Motor neuron (in vitro differentiated cells): ENCODE data around the gene SETBP1. TPM values are rescaled to one million over a fixed set of nuclear protein-coding genes. Genes with fewer than 3 reads are reported as not detected.

Experiments
- ATAC-seq, 8 experiments: fragments of 200-7000 bp; cut with Tn5 transposase; replicated peaks in 6 of 8; 2 replicates each; pipeline ENCODE4 v1.8.0; 2021; ENCODE audit warnings: mild to moderate bottlenecking in 8 of 8, moderate library complexity in 8 of 8
- H3K27ac ChIP-seq, 2 donors: fragments of 250-450 bp; sonication (Bioruptor Pico); 2 replicates each; pipeline ENCODE4 v1.9.0; 2021; ENCODE audit warnings: antibody characterized with exemption in 2 of 2, mild to moderate bottlenecking in 2 of 2, moderate library complexity in 1 of 2
- H3K4me1 ChIP-seq, 2 donors: fragments of 250-450 bp; sonication (Bioruptor Pico); replicated peaks in 1 of 2; 2 replicates each; pipeline ENCODE4 v1.6.1; 2021; ENCODE audit warnings: antibody characterized with exemption in 2 of 2, mild to moderate bottlenecking in 2 of 2, moderate library complexity in 1 of 2
- H3K4me3 ChIP-seq, 5 donors: fragments of 250-450 bp; sonication (Bioruptor Pico); 2 replicates each; pipeline ENCODE4 v1.9.0; 2021; ENCODE audit warnings: antibody characterized with exemption in 5 of 5, mild to moderate bottlenecking in 5 of 5, moderate library complexity in 4 of 5
- WGBS, 10 experiments: fragments of 450-650 bp; shearing (Covaris generic); methylation state at CpG; one replicate each; pipeline ENCODE4 v1.0.0; 2022; 5-methylcytosine and 5-hydroxymethylcytosine counted together
- in situ Hi-C, 9 experiments: fragments of 400-800 bp; cut with MboI; loops; one replicate each; pipeline ENCODE4 v1.15.0; 2021; ENCODE audit warnings: low sequenced_read_pairs in 9 of 9, low pct_unique_long_range_greater_than_20kb in 2 of 9; ENCODE audit not compliant: unreplicated experiment in 9 of 9
- total RNA-seq, 8 experiments: library from RNA; unstranded; fragments of 300-600 nt; gene quantifications; 2 replicates each; pipeline versions ENCODE4 v1.2.3 to v1.2.4, GENCODE V29; 2022

The SETBP1 gene
- total RNA-seq, 8 experiments from 2014 or later: 1.3 to 37.0 (median 27.5) TPM

DNA sequence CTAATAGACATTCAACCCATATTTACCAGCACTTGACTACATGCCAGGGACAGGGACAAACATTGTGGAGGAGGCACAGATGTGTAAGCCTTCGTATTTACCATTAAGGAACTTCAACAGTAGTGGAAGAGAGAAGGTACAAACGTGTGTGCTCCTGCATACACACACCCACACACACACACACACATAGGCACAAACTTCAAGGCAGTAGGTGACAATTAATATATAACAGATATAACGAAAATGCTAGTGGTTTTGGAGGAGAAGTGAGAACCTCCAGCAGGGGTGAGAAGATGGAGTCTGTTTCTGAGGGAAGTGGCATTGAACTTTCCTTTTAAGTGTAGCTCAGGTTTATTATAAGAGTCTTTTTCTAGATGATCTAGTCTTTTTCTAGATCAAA is 231.1 kb downstream of the SETBP1 start:
- WGBS, 10 experiments: 43 to 90% (median 80%) methylated on average over 1 to 3 of the region's 3 CpGs; no CpG with 5 or more reads in 5 of the 10 experiments
- no peak overlapping the region for H3K27ac ChIP-seq
- no peak for ATAC-seq
- in situ Hi-C loops: no loop called here
- no peak overlapping the region for H3K4me3 ChIP-seq
- H3K4me1 ChIP-seq: no peaks in the 10 kb centered on the region

GRCh38 chr18:44912740-44913478 is 232.2 kb downstream of the SETBP1 start:
- Histone ChIP-seq H3K4me1 (no peaks in the 10 kb centered on the region), H3K27ac (no peak overlapping the region), H3K4me3 (no peak overlapping the region)
- in situ Hi-C loops: no loop called here
- ATAC-seq: no peak
- 60 to 100% (median 97%) methylated on average over 1 to 5 of the region's 6 CpGs; no CpG with 5 or more reads in 3 of the 10 experiments for WGBS, 10 experiments

DNA sequence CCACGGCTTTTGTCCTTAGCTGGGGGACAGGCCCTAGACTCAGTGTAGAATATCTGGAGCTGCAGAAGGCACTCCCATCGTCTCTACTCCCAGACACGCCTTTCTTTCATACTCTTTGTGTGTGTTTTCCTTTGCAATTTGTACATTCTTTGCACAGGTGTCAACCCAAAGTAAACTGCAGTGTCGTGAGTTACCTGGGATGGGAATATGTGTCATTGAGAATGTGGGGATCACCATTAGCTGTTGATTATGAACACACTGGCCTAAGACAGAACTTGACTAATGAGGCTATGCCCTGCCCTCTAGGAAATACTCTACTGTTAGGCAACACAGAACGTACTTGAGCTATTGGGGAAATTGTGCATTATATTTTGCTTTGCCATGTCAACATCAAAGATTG is 233.3 kb downstream of the SETBP1 start:
- Histone ChIP-seq H3K4me1 (no peaks in the 10 kb centered on the region), H3K4me3 (no peak overlapping the region), H3K27ac (no peak overlapping the region)
- in situ Hi-C loops: no loop called here
- WGBS, 10 experiments: 69 to 100% (median 91%) methylated on average over 1 to 5 of the region's 5 CpGs; no CpG with 5 or more reads in 1 of the 10 experiments
- no peak for ATAC-seq

GRCh38 chr18:44915213-44915612 is 234.5 kb downstream of the SETBP1 start:
- no peak for ATAC-seq
- in situ Hi-C loops: no loop called here
- no peak overlapping the region for H3K27ac ChIP-seq
- H3K4me1 ChIP-seq: no peaks in the 10 kb centered on the region
- 8 to 100% (median 93%) methylated on average over 1 to 2 of the region's 2 CpGs; no CpG with 5 or more reads in 1 of the 10 experiments for WGBS, 10 experiments
- H3K4me3 ChIP-seq: no peak overlapping the region

GRCh38 chr18:44915661-44916060 is 235.0 kb downstream of the SETBP1 start:
- WGBS, 10 experiments: 18 to 100% (median 84%) methylated on average over 1 to 2 of the region's 2 CpGs; no CpG with 5 or more reads in 2 of the 10 experiments
- no peaks in the 10 kb centered on the region for H3K4me1 ChIP-seq
- no peak for ATAC-seq
- no peak overlapping the region for H3K4me3 ChIP-seq
- H3K27ac ChIP-seq: no peak overlapping the region
- in situ Hi-C loops: no loop called here

DNA sequence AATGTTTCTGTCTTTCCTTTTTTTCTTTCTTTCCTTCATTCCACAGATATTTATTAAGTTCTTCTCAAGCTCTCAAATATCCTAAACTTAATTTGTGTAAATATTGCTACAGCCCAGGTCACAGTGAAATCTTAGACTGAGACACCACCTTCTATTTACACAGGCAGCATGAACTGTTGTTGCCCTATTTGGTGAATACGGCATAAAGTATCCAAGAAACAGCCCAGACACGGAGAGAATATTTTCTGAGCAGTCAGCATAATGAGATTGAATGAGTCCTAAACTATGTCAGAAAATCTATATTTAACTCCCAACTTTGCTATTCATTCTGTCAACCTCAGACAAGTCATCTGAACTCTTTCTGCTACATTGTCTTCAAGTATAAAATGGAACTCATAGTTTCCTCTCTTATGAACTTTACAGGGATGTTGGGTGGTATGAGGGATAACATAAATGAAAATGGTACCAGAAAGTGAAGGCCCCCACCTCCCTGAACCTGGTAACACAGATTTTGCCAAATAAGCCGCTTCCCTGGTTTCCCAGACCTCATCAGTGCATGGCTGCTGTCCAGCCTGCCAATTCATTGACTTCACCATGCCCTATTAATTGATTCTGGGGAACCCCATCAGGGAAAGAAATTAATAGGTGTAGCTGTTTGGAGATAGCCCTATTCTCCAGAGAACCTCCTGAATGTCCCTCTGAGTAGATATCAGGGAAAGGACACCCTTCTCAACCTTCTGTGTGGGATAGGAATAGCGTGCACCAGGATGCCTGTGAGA is 235.9 kb downstream of the SETBP1 start:
- peak in 2 of 8 experiments; percentile 25 to 70 for ATAC-seq
- Histone ChIP-seq H3K4me3 (no peak overlapping the region), H3K27ac (no peak overlapping the region), H3K4me1 (peaks cover 0 to 2% of the 10 kb centered on the region in 2 donors)
- in situ Hi-C loops: no loop called here
- WGBS, 10 experiments: 0 to 92% (median 54%) methylated on average over 1 to 4 of the region's 4 CpGs; no CpG with 5 or more reads in 1 of the 10 experiments

DNA sequence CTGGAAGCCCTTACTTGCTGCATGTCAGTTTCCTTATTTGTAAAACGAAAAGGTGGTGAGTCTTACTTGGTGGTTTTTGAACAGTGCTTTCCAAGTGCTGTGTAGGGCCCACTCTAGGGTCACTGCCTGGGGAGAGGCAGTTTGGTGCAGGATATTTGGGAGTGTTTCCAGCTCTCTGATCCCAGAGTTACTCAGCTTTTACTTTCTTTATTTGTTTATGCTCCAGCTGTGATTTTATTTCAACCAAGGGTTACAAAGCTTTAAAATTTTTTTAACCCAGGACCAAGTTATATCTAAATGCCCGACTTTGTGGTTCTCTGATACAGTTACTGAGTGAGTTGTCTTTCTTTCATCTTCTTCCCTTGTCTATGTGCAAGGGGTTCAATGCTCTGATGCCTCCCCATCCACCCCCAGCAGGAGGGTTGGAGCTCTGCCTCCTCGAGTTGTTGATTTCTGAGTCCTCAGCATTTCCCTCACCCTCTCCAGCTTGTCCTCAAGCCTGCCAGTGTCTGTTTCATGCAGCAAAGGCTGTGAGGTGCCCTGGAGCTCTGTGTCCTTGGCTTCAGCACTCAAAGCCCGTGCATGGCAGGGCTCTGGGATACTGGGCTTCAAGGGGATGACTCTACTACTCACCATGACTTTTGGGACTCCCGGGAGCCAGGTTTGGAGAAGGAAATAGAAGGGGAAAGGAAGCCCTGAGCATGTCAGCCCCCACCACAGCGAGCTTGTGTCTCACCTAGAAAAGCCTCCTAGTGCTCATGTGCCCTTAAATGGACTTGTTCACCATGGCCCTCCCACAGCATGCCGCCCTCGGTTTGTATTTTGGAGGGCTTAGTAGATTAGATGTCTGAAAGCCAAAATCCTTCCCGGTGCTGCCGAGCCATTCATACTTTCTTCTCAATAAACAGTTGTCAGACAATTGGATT is 236.8 kb downstream of the SETBP1 start:
- Histone ChIP-seq H3K4me3 (no peak overlapping the region), H3K4me1 (peaks cover 4 to 5% of the 10 kb centered on the region in 2 donors), H3K27ac (no peak overlapping the region)
- no peak for ATAC-seq
- WGBS, 10 experiments: 17 to 89% (median 64%) methylated on average over 1 to 7 of the region's 10 CpGs
- in situ Hi-C loops: no loop called here

DNA sequence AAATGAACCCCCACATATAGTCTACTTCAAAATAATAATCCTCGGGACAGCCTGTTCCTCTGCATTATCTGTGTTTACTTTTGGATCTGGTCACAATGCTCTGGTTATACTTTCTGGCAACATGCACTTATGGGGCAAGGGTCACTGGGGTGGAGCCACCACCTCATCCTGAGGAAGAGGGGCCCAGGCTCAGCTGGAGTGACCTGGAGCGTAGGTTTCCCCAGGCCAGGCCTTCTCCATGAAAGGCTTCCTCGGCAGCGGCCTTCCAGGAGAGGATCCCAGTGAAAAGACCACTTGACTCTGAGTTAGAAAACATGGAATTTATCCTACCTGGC is 237.4 kb downstream of the SETBP1 start:
- in situ Hi-C loops: no loop called here
- Histone ChIP-seq H3K4me3 (no peak overlapping the region), H3K4me1 (peaks cover 6 to 8% of the 10 kb centered on the region in 2 donors), H3K27ac (no peak overlapping the region)
- 94 to 97% (median 95%) methylated on average over 2 to 4 of the region's 4 CpGs; no CpG with 5 or more reads in 7 of the 10 experiments for WGBS, 10 experiments
- ATAC-seq: no peak

- no peak overlapping the region for H3K4me3 ChIP-seq
- H3K27ac ChIP-seq: no peak overlapping the region
- ATAC-seq: no peak
- 79 to 100% (median 89%) methylated on average over 1 to 4 of the region's 4 CpGs; no CpG with 5 or more reads in 2 of the 10 experiments for WGBS, 10 experiments
- H3K4me1 ChIP-seq: peaks cover 6 to 8% of the 10 kb centered on the region in 2 donors
- in situ Hi-C loops: no loop called here
Measured at GRCh38 chr18:44920441-44920840, 239.8 kb downstream of the SETBP1 start.

DNA sequence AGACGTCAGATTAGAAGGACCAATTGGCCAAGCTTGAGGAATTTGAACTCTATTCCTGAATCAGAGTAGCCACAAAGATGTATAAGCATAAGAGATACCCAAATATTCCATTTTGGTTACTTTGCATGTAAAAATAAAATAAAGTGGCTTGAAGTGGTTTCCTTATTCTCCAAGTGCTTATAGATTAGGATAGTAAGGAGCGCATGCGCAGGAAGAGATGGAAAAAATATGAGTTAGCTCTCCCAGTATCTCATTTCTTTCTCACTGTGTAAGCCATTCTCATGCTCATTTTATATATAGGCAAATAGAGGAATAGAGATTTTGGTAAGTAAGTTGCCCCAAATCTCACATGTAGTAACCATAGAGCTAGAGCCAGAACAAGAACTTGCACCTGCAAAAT is 241.3 kb downstream of the SETBP1 start:
- 70 to 100% (median 100%) methylated on average over 2 to 3 of the region's 3 CpGs; no CpG with 5 or more reads in 1 of the 10 experiments for WGBS, 10 experiments
- ATAC-seq: no peak
- Histone ChIP-seq H3K4me3 (no peak overlapping the region), H3K4me1 (peaks cover 6 to 8% of the 10 kb centered on the region in 2 donors), H3K27ac (no peak overlapping the region)
- in situ Hi-C loops: no loop called here

DNA sequence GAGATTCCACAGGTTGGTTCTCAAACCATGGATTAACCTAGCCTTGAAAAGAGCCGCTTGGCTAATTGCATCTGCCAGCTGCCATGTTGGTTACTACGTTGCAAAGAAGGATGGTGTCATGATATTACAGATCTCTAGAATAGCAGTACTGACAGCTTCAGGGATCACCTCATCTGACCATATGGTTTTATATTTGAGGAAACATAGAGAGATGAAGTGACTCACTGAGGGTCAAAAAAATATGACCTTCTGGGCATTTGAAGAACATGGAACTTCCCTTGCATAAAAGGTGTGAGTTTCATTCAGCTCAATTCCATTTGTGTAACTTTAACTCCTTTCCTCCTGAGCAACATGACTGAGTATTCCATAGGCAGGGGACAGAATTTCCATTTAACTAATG is 242.3 kb downstream of the SETBP1 start:
- 80 to 100% (median 100%) methylated on average over 1 to 2 of the region's 2 CpGs; no CpG with 5 or more reads in 5 of the 10 experiments for WGBS, 10 experiments
- Histone ChIP-seq H3K27ac (no peak overlapping the region), H3K4me1 (peaks cover 6 to 8% of the 10 kb centered on the region in 2 donors), H3K4me3 (no peak overlapping the region)
- peak in 4 of 8 experiments; percentile 21 to 59 (median 26) for ATAC-seq
- in situ Hi-C loops: no loop called here

DNA sequence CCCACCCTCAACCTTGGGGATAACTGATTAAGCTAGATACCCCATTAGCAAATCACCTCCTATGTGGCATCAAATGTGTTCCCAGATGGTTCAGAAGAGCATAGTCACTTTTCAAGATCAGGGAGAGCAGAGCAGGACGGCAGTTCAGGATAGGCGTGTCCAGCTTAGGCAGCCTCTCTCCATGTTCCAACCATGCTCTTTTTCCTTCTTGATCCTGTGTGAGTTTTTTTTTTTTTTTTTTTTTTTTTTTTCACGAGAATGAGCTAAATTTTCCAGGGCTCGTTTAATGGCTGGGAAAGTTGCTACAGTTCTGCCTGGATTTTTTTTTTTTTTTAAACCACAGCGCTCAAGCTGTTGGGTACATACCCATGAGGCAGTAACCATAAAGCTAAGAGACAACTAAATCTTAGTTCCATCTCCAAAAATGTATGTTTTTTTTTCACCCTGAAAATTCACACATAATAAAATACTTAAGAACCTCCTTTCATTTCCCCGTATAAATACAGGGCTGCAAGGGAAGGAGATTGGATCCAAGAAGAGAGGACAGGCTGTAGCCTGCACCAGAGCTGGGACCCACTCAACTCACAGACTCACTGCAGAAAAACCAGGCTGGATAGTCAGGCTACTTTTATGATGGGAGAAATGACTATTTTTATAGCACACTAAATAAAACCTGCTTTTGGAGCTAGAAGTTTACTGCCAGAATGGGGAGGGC is 244.3 kb downstream of the SETBP1 start:
- 22 to 100% (median 86%) methylated on average over 1 to 6 of the region's 6 CpGs for WGBS, 10 experiments
- peaks cover 6 to 8% of the 10 kb centered on the region in 2 donors for H3K4me1 ChIP-seq
- no peak overlapping the region for H3K27ac ChIP-seq
- H3K4me3 ChIP-seq: no peak overlapping the region
- no peak for ATAC-seq
- in situ Hi-C loops: no loop called here
